IPS-18c (cell line): ENCODE data around the gene DNAAF2.
A peak's percentile ranks its signal among the peaks of the same experiment; 100 is the strongest.
"Not testable (repeated sequence)": the region's sequence is repeated elsewhere in the genome, so short reads cannot be mapped to it uniquely, and the experiment has no call there.

Experiments
- H3K4me3 ChIP-seq: 2 replicates; pipeline ENCODE4 v1.7.0; 2013; ENCODE audit warnings: low read depth, mild to moderate bottlenecking, low read length, moderate library complexity; ENCODE audit not compliant: insufficient read depth
- H3K9me3 ChIP-seq: one replicate; pipeline ENCODE4 v1.6.1; 2013; ENCODE audit warnings: mild to moderate bottlenecking, low read length, moderate library complexity; ENCODE audit not compliant: control insufficient read depth, insufficient read depth

DNAAF2 gene

GRCh38 chr14:49634547-49635334 is at the start of gene DNAAF2:
Gene DNAAF2, minus strand, starts transcription at chr14:49635244. Its CDS starts 95 bp downstream, at chr14:49635149.
- Histone ChIP-seq H3K9me3 (no peaks in the 10 kb centered on the region), H3K4me3 (peak within 1 kb of the TSS; percentile 88)

- H3K4me3 ChIP-seq, result no peak overlapping the region
- no peaks in the 10 kb centered on the region for H3K9me3 ChIP-seq
Measured at GRCh38 chr14:49679271-49679670, 44.2 kb upstream of the DNAAF2 start.

GRCh38 chr14:49677643-49678042 is 42.6 kb upstream of the DNAAF2 start:
- Histone ChIP-seq H3K4me3 (no peak overlapping the region), H3K9me3 (no peaks in the 10 kb centered on the region)

GRCh38 chr14:49673586-49673985 is 38.5 kb upstream of the DNAAF2 start:
- Histone ChIP-seq H3K4me3 (no peak overlapping the region), H3K9me3 (no peaks in the 10 kb centered on the region)

GRCh38 chr14:49670475-49670874 is 35.4 kb upstream of the DNAAF2 start:
- no peaks in the 10 kb centered on the region for H3K9me3 ChIP-seq
- H3K4me3 ChIP-seq, result no peak overlapping the region

GRCh38 chr14:49659526-49660455 is 24.7 kb upstream of the DNAAF2 start:
- Histone ChIP-seq H3K9me3 (no peaks in the 10 kb centered on the region), H3K4me3 (no peak overlapping the region)

- H3K9me3 ChIP-seq, H3K4me3 ChIP-seq: not testable (repeated sequence)
Measured at GRCh38 chr14:49657500-49657899, 22.5 kb upstream of the DNAAF2 start.

GRCh38 chr14:49654511-49654910 is 19.5 kb upstream of the DNAAF2 start:
- Histone ChIP-seq H3K9me3 (no peaks in the 10 kb centered on the region), H3K4me3 (no peak overlapping the region)

GRCh38 chr14:49653508-49653907 is 18.5 kb upstream of the DNAAF2 start:
- Histone ChIP-seq H3K9me3 (no peaks in the 10 kb centered on the region), H3K4me3 (no peak overlapping the region)

- Histone ChIP-seq H3K9me3 (no peaks in the 10 kb centered on the region), H3K4me3 (no peak overlapping the region)
Measured at GRCh38 chr14:49642163-49642562, 7.1 kb upstream of the DNAAF2 start.

GRCh38 chr14:49641697-49642129 is 6.7 kb upstream of the DNAAF2 start:
- H3K4me3 ChIP-seq, result no peak overlapping the region
- no peaks in the 10 kb centered on the region for H3K9me3 ChIP-seq

- no peak overlapping the region for H3K4me3 ChIP-seq
- H3K9me3 ChIP-seq, result no peaks in the 10 kb centered on the region
Measured at GRCh38 chr14:49640540-49641417, 5.7 kb upstream of the DNAAF2 start.

- no peak overlapping the region for H3K4me3 ChIP-seq
- no peaks in the 10 kb centered on the region for H3K9me3 ChIP-seq
Measured at GRCh38 chr14:49637534-49638078, 2.6 kb upstream of the DNAAF2 start.

- Histone ChIP-seq H3K9me3 (no peaks in the 10 kb centered on the region), H3K4me3 (no peak overlapping the region)
Measured at GRCh38 chr14:49636866-49637265, 1.8 kb upstream of the DNAAF2 start.

- Histone ChIP-seq H3K4me3 (peak overlapping the region; percentile 88), H3K9me3 (no peaks in the 10 kb centered on the region)
Measured at GRCh38 chr14:49633640-49634546, 1.2 kb downstream of the DNAAF2 start.
